GM12878 (cell line): ENCODE data around the gene KBTBD8. TPM values are rescaled to one million over a fixed set of nuclear protein-coding genes. Genes with fewer than 3 reads are reported as not detected.

ENCODE experiments used
- ATAC-seq: fragments of 200-7000 bp; cut with Tn5 transposase; 3 replicates; pipeline ENCODE4 v1.9.1; 2020; ENCODE audit warnings: mild to moderate bottlenecking, moderate library complexity
- BruUV-seq: library from RNA; stranded (reverse); fragments of 400-500 nt; replicated peaks from 2 replicates; lab custom pipeline; 2021; lab: Mats Ljungman, UMichigan
- CTCF ChIA-PET: fragments of 300-600 bp; sonication (Branson Sonifier 250); formaldehyde crosslinking; extraction: SDS; loops from one replicate; lab custom pipeline; 2021; ENCODE audit warnings: inconsistent platforms; lab: Yijun Ruan, JAX
- POLR2A ChIA-PET: fragments of 350-600 bp; formaldehyde crosslinking; extraction: SDS; loops from one replicate; lab custom pipeline; 2021; ENCODE audit warnings: inconsistent platforms; lab: Charles Lee
- RAD21 ChIA-PET: fragments of 300-600 bp; sonication (Branson Sonifier 250); formaldehyde crosslinking; loops from one replicate; lab custom pipeline; 2023; ENCODE audit warnings: antibody characterized with exemption; ENCODE audit not compliant: unreplicated experiment; lab: Charles Lee
- SMC1A ChIA-PET: fragments of 300-600 bp; sonication (Branson Sonifier 250); formaldehyde crosslinking; loops from one replicate; lab custom pipeline; 2023; ENCODE audit not compliant: unreplicated experiment, uncharacterized antibody; lab: Charles Lee
- DNase-seq: peaks from one replicate; pipeline ENCODE4 v3.0.0-alpha.2; 2011; ENCODE audit warnings: low read depth, low spot score
- FAIRE-seq: peaks from 3 replicates; lab custom pipeline; 2011; peaks lifted over from hg19 to GRCh38; lab: Jason Lieb, UNC
- H2AFZ ChIP-seq: 2 replicates; pipeline ENCODE4 v1.6.0; 2011; ENCODE audit warnings: low read depth, low read length, control low read depth; ENCODE audit not compliant: control insufficient read depth
- H3K27ac ChIP-seq: 2 replicates; pipeline ENCODE4 v1.5.1; 2011; ENCODE audit warnings: control low read depth; ENCODE audit not compliant: control insufficient read depth, insufficient read depth
- H3K27me3 ChIP-seq, 2 experiments: replicated peaks in 1 of 2; 2 replicates each; pipeline versions ENCODE4 v1.6.0 to v1.6.1; 2011; ENCODE audit warnings: low read length in 1 of 2; ENCODE audit not compliant: control insufficient read depth in 2 of 2, insufficient read depth in 2 of 2
- H3K36me3 ChIP-seq, 2 experiments: 2 replicates each; pipeline ENCODE4 v1.5.1; 2011; ENCODE audit warnings: low read length in 1 of 2; ENCODE audit not compliant: control insufficient read depth in 2 of 2, insufficient read depth in 2 of 2
- H3K4me1 ChIP-seq: 2 replicates; pipeline ENCODE4 v1.6.1; 2011; ENCODE audit warnings: mild to moderate bottlenecking, low read length, moderate library complexity, mixed read lengths; ENCODE audit not compliant: control insufficient read depth, insufficient read depth
- H3K4me2 ChIP-seq: 2 replicates; pipeline ENCODE4 v1.6.0; 2011; ENCODE audit warnings: control low read depth; ENCODE audit not compliant: control insufficient read depth, insufficient read depth
- H3K4me3 ChIP-seq: fragments of 200-600 bp; sonication (generic); 2 replicates; pipeline ENCODE4 v1.5.1; 2016
- H3K79me2 ChIP-seq: 2 replicates; pipeline ENCODE4 v1.6.0; 2011; ENCODE audit warnings: low read length; ENCODE audit not compliant: control insufficient read depth, insufficient read depth
- H3K9ac ChIP-seq: 2 replicates; pipeline ENCODE4 v1.8.0; 2011; ENCODE audit warnings: low read length, control low read depth, mixed read lengths; ENCODE audit not compliant: control insufficient read depth, insufficient read depth
- H3K9me3 ChIP-seq: replicated peaks from 3 replicates; pipeline ENCODE4 v1.5.1; 2011; ENCODE audit warnings: mild to moderate bottlenecking, low read length; ENCODE audit not compliant: control insufficient read depth, insufficient read depth
- H4K20me1 ChIP-seq: 2 replicates; pipeline ENCODE4 v1.6.0; 2011; ENCODE audit not compliant: control insufficient read depth, insufficient read depth
- CHD2 ChIP-seq: IDR thresholded peaks from 2 replicates; pipeline ENCODE4 v1.6.1; 2011; ENCODE audit warnings: low read depth, low read length, improper control_type of control experiment, borderline replicate concordance
- DPF2 ChIP-seq: fragments of 450-650 bp; IDR thresholded peaks from 2 replicates; pipeline ENCODE4 v1.6.1; 2017; ENCODE audit warnings: mild to moderate bottlenecking
- HCFC1 ChIP-seq: fragments of 150-350 bp; IDR thresholded peaks from 2 replicates; pipeline ENCODE4 v1.6.1; 2014; ENCODE audit warnings: low read length
- HSF1 ChIP-seq: fragments of 150-350 bp; IDR thresholded peaks from 2 replicates; pipeline ENCODE4 v1.6.1; 2014; ENCODE audit warnings: mild to moderate bottlenecking, low read depth, low read length
- IRF3 ChIP-seq: fragments of 450-650 bp; IDR thresholded peaks from 2 replicates; pipeline ENCODE4 v1.6.1; 2014; ENCODE audit warnings: mild to moderate bottlenecking
- KAT2A ChIP-seq: conservative IDR thresholded peaks from 2 replicates; pipeline ENCODE4 v1.6.1; 2011; ENCODE audit warnings: low read depth, low read length; ENCODE audit not compliant: control insufficient read depth
- LARP7 ChIP-seq: fragments of 450-650 bp; IDR thresholded peaks from 2 replicates; pipeline ENCODE4 v1.6.1; 2017; ENCODE audit warnings: mild to moderate bottlenecking
- TBL1XR1 ChIP-seq: IDR thresholded peaks from 2 replicates; pipeline ENCODE4 v1.6.1; 2012; ENCODE audit warnings: low read depth, low read length, improper control_type of control experiment
- TCF7 ChIP-seq: IDR thresholded peaks from 2 replicates; pipeline ENCODE4 v1.6.1; 2014; ENCODE audit warnings: antibody characterized with exemption, borderline replicate concordance
- WRNIP1 ChIP-seq: IDR thresholded peaks from 2 replicates; pipeline ENCODE4 v1.6.1; 2011; ENCODE audit warnings: low read depth, low read length, improper control_type of control experiment, borderline replicate concordance
- ZNF24 ChIP-seq: fragments of 450-650 bp; IDR thresholded peaks from 2 replicates; pipeline ENCODE4 v1.6.1; 2017; ENCODE audit warnings: antibody characterized with exemption, mild to moderate bottlenecking
- WGBS: methylation state at CpG from one replicate; pipeline ENCODE4 v1.1.6; 2016; ENCODE audit warnings: low lambda C conversion rate; ENCODE audit not compliant: insufficient replicate concordance, insufficient coverage; ENCODE audit errors: missing lambda C conversion rate; 5-methylcytosine and 5-hydroxymethylcytosine counted together
- in situ Hi-C: fragments of 300-500 bp; cut with MboI; formaldehyde crosslinking; loops from 9 replicates; pipeline ENCODE4 v1.14.3; 2018; ENCODE audit warnings: mixed read lengths
- intact Hi-C: fragments of 100-400 bp; cut with micrococcal nuclease; formaldehyde crosslinking; loops from one replicate; pipeline ENCODE4 v1.14.2; 2022; ENCODE audit not compliant: unreplicated experiment
- polyA plus RNA-seq, 11 experiments: library from polyadenylated mRNA; depleted of rRNA in 4 of 11; unstranded in 6 of 11; stranded (reverse) in 5 of 11; fragments of >200 nt; fragmentation: Nextera tagmentation in 4 of 11; fragmentation: Illumina TruSeq in 1 of 11; extraction: Ambion mirVana in 4 of 11; extraction: Trizol in 1 of 11; gene quantifications; 1 replicate in 1 of 11; 2 replicates in 10 of 11; pipeline versions ENCODE4 v1.2.1 to v1.2.3, GENCODE V29; 2011 to 2016; ENCODE audit warnings: inconsistent platforms in 2 of 11, missing spikeins in 2 of 11, low read depth in 1 of 11
- total RNA-seq, 4 experiments: library from RNA; depleted of rRNA in 3 of 4; stranded (reverse); fragments of >200 nt in 3 of 4; fragmentation: Illumina TruSeq in 1 of 4; extraction: Trizol in 1 of 4; gene quantifications; 2 replicates each; pipeline versions ENCODE4 v1.2.1 to v1.2.3, GENCODE V29; 2013 to 2021
- TF ChIP-seq, protein P1 (sequence below): fragments of 450-650 bp; IDR thresholded peaks from 2 replicates; pipeline ENCODE4 v1.6.1; 2016; ENCODE audit warnings: mild to moderate bottlenecking

The KBTBD8 gene
- total and polyA plus RNA-seq, 10 of the 15 experiments (the other 5 are each of a cell fraction or from before 2014, with no cell fraction given) = 8.5 to 44.4 (median 19.3) TPM

DNA sequence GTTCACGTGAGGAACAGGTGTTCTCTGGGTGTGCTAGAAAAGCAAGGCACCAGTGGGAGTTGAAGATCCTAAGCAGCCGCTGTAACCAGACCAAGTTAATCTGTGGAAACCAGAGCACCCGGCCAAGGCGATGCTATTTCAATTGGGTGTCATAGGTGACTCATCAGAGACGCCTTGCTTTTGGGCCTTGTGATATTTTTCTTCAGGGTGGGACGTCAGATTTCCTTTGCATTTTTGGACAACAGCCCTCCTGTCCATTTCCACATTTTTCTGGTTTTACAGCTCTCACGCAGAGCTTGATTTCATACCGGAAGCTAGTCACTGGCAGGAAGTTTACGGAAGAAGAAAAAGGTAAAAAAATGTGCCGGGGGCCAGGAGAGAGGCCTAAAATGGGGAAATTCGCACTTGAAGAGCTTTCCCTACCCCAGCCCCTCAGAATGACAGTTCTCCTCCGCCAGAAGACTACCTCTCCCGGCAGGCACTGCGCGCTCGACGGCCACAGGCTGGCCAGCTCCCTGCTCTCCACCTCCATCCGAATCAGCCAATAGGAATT, 471 bp upstream of the KBTBD8 start:
- in situ Hi-C loops (loop anchor here (25.0 kb wide), 1 partner anchor 790 kb away; no protein-coding TSS in a partner anchor), intact Hi-C loops (loop anchor here (10.0 kb wide), 1 partner anchor 773 kb away; the partner anchor contains the start of gene SLC25A26)
- ChIA-PET SMC1A (interaction anchor here (0.8 to 4.1 kb wide), 8 partner anchors 9 to 56 kb away, joined by 3 to 36 read pairs (median 6); no protein-coding TSS in a partner anchor), CTCF (interaction anchor here (0.5 to 2.4 kb wide), 9 partner anchors 10 to 607 kb away, joined by 3 to 13 read pairs (median 5); no protein-coding TSS in a partner anchor), POLR2A (interaction anchor here (0.5 to 2.2 kb wide), 9 partner anchors 8 to 1906 kb away, joined by 3 to 10 read pairs (median 4); no protein-coding TSS in a partner anchor), RAD21 (interaction anchor here (0.7 to 3.6 kb wide), 8 partner anchors 8 to 125 kb away, joined by 3 to 47 read pairs (median 6); no protein-coding TSS in a partner anchor)
- Histone ChIP-seq H3K27me3 (no peaks in the 10 kb centered on the region), H3K9ac (no peak overlapping the region; the same call in 1 of the 2 replicates), H4K20me1 (no peaks in the 10 kb centered on the region), H3K9me3 (no peaks in the 10 kb centered on the region), H3K79me2 (peaks cover 39% of the 10 kb centered on the region), H3K4me3 (peak overlapping the region; percentile 53; the same call in 1 of the 2 replicates), H3K27ac (no peak overlapping the region)
- DNase-seq (no peak), ATAC-seq (no peak), FAIRE-seq (no peak)
- BruUV-seq = no TSS peak
- 1% methylated on average over 18 of the region's 18 CpGs for WGBS
- TF ChIP-seq LARP7 = no peak
- TF ChIP-seq, protein P1, sequence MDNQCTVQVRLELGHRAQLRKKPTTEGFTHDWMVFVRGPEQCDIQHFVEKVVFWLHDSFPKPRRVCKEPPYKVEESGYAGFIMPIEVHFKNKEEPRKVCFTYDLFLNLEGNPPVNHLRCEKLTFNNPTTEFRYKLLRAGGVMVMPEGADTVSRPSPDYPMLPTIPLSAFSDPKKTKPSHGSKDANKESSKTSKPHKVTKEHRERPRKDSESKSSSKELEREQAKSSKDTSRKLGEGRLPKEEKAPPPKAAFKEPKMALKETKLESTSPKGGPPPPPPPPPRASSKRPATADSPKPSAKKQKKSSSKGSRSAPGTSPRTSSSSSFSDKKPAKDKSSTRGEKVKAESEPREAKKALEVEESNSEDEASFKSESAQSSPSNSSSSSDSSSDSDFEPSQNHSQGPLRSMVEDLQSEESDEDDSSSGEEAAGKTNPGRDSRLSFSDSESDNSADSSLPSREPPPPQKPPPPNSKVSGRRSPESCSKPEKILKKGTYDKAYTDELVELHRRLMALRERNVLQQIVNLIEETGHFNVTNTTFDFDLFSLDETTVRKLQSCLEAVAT = no peak
- TF ChIP-seq HCFC1 = peak; percentile 88; the same call in 1 of the 2 replicates
- 0 out of 2 replicates have a peak, but pooled peaks have one; percentile 72 for TF ChIP-seq IRF3
- TF ChIP-seq KAT2A = no peak
- TF ChIP-seq WRNIP1 = no peak
- no peak for TF ChIP-seq ZNF24
- TF ChIP-seq CHD2 = no peak
- TF ChIP-seq TBL1XR1 = peak; percentile 47; the same call in 1 of the 2 replicates
- no peak for TF ChIP-seq TCF7
- TF ChIP-seq HSF1 = no peak
- TF ChIP-seq DPF2 = 0 out of 2 replicates have a peak, but pooled peaks have one; percentile 26
- TF ChIP-seq, all 136 proteins: peak for 4
- H2AFZ ChIP-seq = peak overlapping the region; percentile 94
- H3K4me1 ChIP-seq = peaks cover 8% of the 10 kb centered on the region; the same call in 1 of the 2 replicates
- peaks cover 0 to 1% of the 10 kb centered on the region in 2 experiments; a peak in 1 of 4 replicates for H3K36me3 ChIP-seq
- peak overlapping the region; percentile 61 for H3K4me2 ChIP-seq
